IPS DF 6.9 (cell line): Measurements from ENCODE around the gene TICAM2.

Source experiments
- DNase-seq: peaks from one replicate; pipeline ENCODE4 v3.0.0-alpha.2; 2013; ENCODE audit warnings: low read depth, low spot score
- H3K27ac ChIP-seq: one replicate; pipeline ENCODE4 v1.5.1; 2013; ENCODE audit warnings: low read length, control low read depth
- H3K27me3 ChIP-seq: 2 replicates; pipeline ENCODE4 v1.6.1; 2013; ENCODE audit warnings: mild to moderate bottlenecking, low read length; ENCODE audit not compliant: control insufficient read depth, insufficient read depth
- H3K36me3 ChIP-seq: 2 replicates; pipeline ENCODE4 v1.6.1; 2013; ENCODE audit warnings: low read length; ENCODE audit not compliant: control insufficient read depth, insufficient read depth
- H3K4me1 ChIP-seq: 2 replicates; pipeline ENCODE4 v1.6.1; 2013; ENCODE audit warnings: low read length; ENCODE audit not compliant: control insufficient read depth, insufficient read depth
- H3K4me3 ChIP-seq: 2 replicates; pipeline ENCODE4 v1.5.1; 2013; ENCODE audit warnings: mild to moderate bottlenecking, low read length
- H3K9me3 ChIP-seq: 2 replicates; pipeline ENCODE4 v1.6.1; 2013; ENCODE audit warnings: low read length, inconsistent platforms; ENCODE audit not compliant: control insufficient read depth, insufficient read depth
- WGBS: extraction: QIAGEN DNeasy Blood & Tissue Kit; methylation state at CpG from one replicate; pipeline ENCODE4 v1.1.7; 2013; ENCODE audit warnings: mixed read lengths, missing lambda C conversion rate; ENCODE audit not compliant: insufficient read length, insufficient coverage; 5-methylcytosine and 5-hydroxymethylcytosine counted together

Gene TICAM2

GRCh38 chr5:115586525-115587146, 15.6 kb downstream of the TICAM2 start:
- Histone ChIP-seq H3K27ac (no peak overlapping the region), H3K4me3 (no peak overlapping the region), H3K36me3 (no peaks in the 10 kb centered on the region), H3K9me3 (no peaks in the 10 kb centered on the region), H3K4me1 (no peaks in the 10 kb centered on the region), H3K27me3 (no peaks in the 10 kb centered on the region)
- no peak for DNase-seq
- whole genome bisulfite sequencing, result no CpG with 5 or more reads among the region's 6 CpGs

- Histone ChIP-seq H3K27me3 (no peaks in the 10 kb centered on the region), H3K36me3 (no peaks in the 10 kb centered on the region), H3K9me3 (no peaks in the 10 kb centered on the region), H3K27ac (no peak overlapping the region), H3K4me1 (no peaks in the 10 kb centered on the region), H3K4me3 (no peak overlapping the region)
- no CpG with 5 or more reads among the region's 1 CpG for WGBS
- DNase-seq, result no peak
Measured at GRCh38 chr5:115585265-115585664, 17.0 kb downstream of the TICAM2 start.

GRCh38 chr5:115584501-115584900, 17.8 kb downstream of the TICAM2 start:
- H3K9me3 ChIP-seq, result no peaks in the 10 kb centered on the region
- no peak overlapping the region for H3K27ac ChIP-seq
- H3K36me3 ChIP-seq, result no peaks in the 10 kb centered on the region
- no CpG with 5 or more reads among the region's 1 CpG for WGBS
- no peak for DNase-seq
- no peak overlapping the region for H3K4me3 ChIP-seq
- H3K4me1 ChIP-seq, result no peaks in the 10 kb centered on the region
- H3K27me3 ChIP-seq, result no peaks in the 10 kb centered on the region

- Histone ChIP-seq H3K27ac (no peak overlapping the region), H3K27me3 (no peaks in the 10 kb centered on the region), H3K9me3 (no peaks in the 10 kb centered on the region), H3K4me1 (no peaks in the 10 kb centered on the region), H3K36me3 (no peaks in the 10 kb centered on the region), H3K4me3 (no peak overlapping the region)
- WGBS, result no CpG with 5 or more reads among the region's 3 CpGs
- no peak for DNase-seq
Measured at GRCh38 chr5:115583474-115583873, 18.8 kb downstream of the TICAM2 start.

DNA sequence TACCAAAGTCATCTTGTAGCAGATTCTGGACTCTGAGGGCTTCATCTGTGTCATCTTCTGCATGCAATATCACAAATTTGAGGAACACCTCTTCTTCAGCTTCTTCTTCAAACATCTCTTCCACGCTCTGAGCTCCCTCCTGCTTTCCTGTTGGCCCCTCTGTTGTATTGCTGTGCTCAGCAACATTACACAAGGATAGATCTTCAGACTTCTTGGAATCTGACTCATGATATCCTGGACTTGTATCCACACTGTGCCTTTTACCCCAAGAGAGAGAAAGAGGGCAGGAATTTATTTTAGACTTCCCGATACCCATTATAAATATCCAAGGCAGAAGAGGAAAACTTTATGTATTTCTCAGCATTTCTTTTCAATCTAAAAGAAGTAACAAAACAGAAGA, 21.3 kb downstream of the TICAM2 start:
- no peaks in the 10 kb centered on the region for H3K36me3 ChIP-seq
- H3K27me3 ChIP-seq, result no peaks in the 10 kb centered on the region
- no peaks in the 10 kb centered on the region for H3K9me3 ChIP-seq
- no peaks in the 10 kb centered on the region for H3K4me1 ChIP-seq
- no CpG with 5 or more reads among the region's 2 CpGs for WGBS
- no peak for DNase-seq
- H3K4me3 ChIP-seq, result no peak overlapping the region
- no peak overlapping the region for H3K27ac ChIP-seq

DNA sequence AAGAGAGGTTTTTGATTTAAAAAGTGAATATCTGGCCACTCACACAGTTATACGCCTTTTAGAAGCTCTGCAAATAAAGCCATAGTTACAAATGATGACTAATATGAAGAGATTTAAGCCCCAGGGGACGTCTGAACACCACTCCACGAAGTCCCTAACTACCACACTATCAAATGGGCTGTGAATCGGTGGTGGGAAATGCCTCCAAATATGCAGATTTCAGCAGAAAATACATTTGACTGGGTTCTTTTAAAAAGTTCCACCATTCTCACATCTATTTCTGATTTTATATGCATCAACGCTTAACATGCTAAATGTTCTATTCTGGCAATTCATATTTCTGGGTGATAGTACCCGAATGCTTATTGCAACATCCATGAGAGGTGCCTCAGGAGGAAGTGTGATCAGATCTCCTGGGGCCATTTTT, 22.5 kb downstream of the TICAM2 start:
- Histone ChIP-seq H3K4me3 (no peak overlapping the region), H3K36me3 (no peaks in the 10 kb centered on the region), H3K27me3 (no peaks in the 10 kb centered on the region), H3K27ac (no peak overlapping the region), H3K4me1 (no peaks in the 10 kb centered on the region), H3K9me3 (no peaks in the 10 kb centered on the region)
- DNase-seq, result no peak
- WGBS, result no CpG with 5 or more reads among the region's 6 CpGs

GRCh38 chr5:115579216-115579615, 23.1 kb downstream of the TICAM2 start:
- WGBS, result no CpG with 5 or more reads among the region's 3 CpGs
- no peak for DNase-seq
- Histone ChIP-seq H3K9me3 (no peaks in the 10 kb centered on the region), H3K4me1 (no peaks in the 10 kb centered on the region), H3K27ac (no peak overlapping the region), H3K36me3 (no peaks in the 10 kb centered on the region), H3K27me3 (no peaks in the 10 kb centered on the region), H3K4me3 (no peak overlapping the region)

DNA sequence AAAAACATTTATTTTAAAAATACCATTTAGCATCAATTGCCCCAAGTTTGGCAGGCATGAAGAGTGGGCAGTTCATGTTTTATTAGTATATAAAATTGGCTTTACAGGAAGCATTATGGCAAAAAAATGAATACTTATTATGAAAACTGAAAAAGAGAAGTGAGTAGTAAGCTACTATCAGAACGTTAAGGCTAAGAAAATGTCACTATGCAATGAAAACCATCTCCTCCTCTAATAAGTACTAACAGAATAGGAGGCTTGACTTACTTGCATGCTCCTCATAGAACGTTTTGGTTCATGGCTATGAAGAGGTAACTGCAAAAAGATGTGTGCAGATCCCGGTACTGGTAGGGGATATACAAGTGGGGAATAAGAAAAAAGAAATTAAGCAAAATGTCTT, 23.6 kb downstream of the TICAM2 start:
- Histone ChIP-seq H3K36me3 (no peaks in the 10 kb centered on the region), H3K4me1 (no peaks in the 10 kb centered on the region), H3K27me3 (no peaks in the 10 kb centered on the region), H3K4me3 (no peak overlapping the region), H3K27ac (no peak overlapping the region), H3K9me3 (no peaks in the 10 kb centered on the region)
- no CpG with 5 or more reads among the region's 3 CpGs for WGBS
- no peak for DNase-seq

DNA sequence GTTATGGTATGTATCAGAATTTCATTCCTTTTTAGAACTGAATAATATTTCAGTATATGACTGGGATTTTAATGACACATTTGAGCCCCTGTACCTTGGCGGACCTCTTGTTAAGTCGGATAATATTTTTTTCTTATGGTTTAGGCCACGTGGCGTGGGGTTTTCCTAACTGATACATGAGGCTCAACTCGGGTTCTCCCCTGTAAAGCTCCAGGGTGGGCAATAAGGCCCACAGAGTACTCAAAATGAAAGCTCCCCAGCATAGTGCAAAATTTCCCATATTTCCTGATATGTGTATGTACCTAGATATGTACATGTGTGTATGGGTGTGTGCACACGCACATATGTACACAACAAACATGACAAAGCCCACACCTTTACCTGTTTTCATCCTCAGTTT, 24.5 kb downstream of the TICAM2 start:
- Histone ChIP-seq H3K4me3 (no peak overlapping the region), H3K36me3 (no peaks in the 10 kb centered on the region), H3K27ac (no peak overlapping the region), H3K27me3 (no peaks in the 10 kb centered on the region), H3K9me3 (no peaks in the 10 kb centered on the region), H3K4me1 (no peaks in the 10 kb centered on the region)
- no CpG with 5 or more reads among the region's 6 CpGs for WGBS
- DNase-seq, result no peak

GRCh38 chr5:115577329-115577728, 24.9 kb downstream of the TICAM2 start:
- H3K36me3 ChIP-seq, result no peaks in the 10 kb centered on the region

More at GRCh38 chr5:115577329-115577728, 24.9 kb downstream of the TICAM2 start:
- no CpG with 5 or more reads among the region's 2 CpGs for WGBS
- Histone ChIP-seq H3K27ac (no peak overlapping the region), H3K4me3 (no peak overlapping the region), H3K4me1 (no peaks in the 10 kb centered on the region), H3K27me3 (no peaks in the 10 kb centered on the region), H3K9me3 (no peaks in the 10 kb centered on the region)
- DNase-seq, result no peak
